Adrenal gland (tissue), 12 donors: ENCODE measurements around the gene HELZ2. TPM values are rescaled to one million over a fixed set of nuclear protein-coding genes. Genes with fewer than 3 reads are reported as not detected.

ENCODE experiments used
- DNase-seq, 7 donors: peaks; one replicate each; pipeline ENCODE4 v3.0.0-alpha.2; 2019 to 2020
- H3K27ac ChIP-seq, 5 donors: fragments of 200-600 bp; sonication (generic) in 4 of 5; 1 replicate in 3 of 5; 2 replicates in 2 of 5; pipeline versions ENCODE4 v1.5.1 to v1.8.0; 2016 to 2020; ENCODE audit warnings: mild to moderate bottlenecking in 1 of 5
- H3K27me3 ChIP-seq: fragments of 200-600 bp; 2 replicates; pipeline ENCODE4 v1.8.0; 2021
- H3K36me3 ChIP-seq, 2 donors: fragments of 200-600 bp; replicated peaks in 1 of 2; 1 replicate in 1 of 2; 2 replicates in 1 of 2; pipeline versions ENCODE4 v1.5.1 to v1.8.0; 2018 to 2022
- H3K4me1 ChIP-seq, 2 donors: fragments of 200-600 bp; replicated peaks in 1 of 2; 1 replicate in 1 of 2; 2 replicates in 1 of 2; pipeline versions ENCODE4 v1.5.1 to v1.8.0; 2018 to 2021
- H3K4me3 ChIP-seq, 4 donors: fragments of 200-600 bp; sonication (generic) in 3 of 4; one replicate each; pipeline ENCODE4 v1.5.1; 2016 to 2018
- H3K9me3 ChIP-seq, 3 donors: fragments of 200-600 bp; sonication (generic) in 1 of 3; replicated peaks in 1 of 3; 1 replicate in 2 of 3; 2 replicates in 1 of 3; pipeline versions ENCODE4 v1.5.1 to v1.8.0; 2016 to 2021
- POLR2A ChIP-seq, 2 donors: fragments of 450-650 bp; IDR thresholded peaks; one replicate each; pipeline ENCODE4 v1.6.1; 2017; ENCODE audit warnings: antibody characterized with exemption in 2 of 2, mild to moderate bottlenecking in 2 of 2, moderate library complexity in 1 of 2
- WGBS, 4 donors: extraction: QIAGEN DNeasy Blood & Tissue Kit in 2 of 4; methylation state at CpG; one replicate each; pipeline versions ENCODE4 v1.1.5 to v1.1.7; 2013 to 2017; 5-methylcytosine and 5-hydroxymethylcytosine counted together
- intact Hi-C, 2 donors: fragments of 100-400 bp; cut with DNase I; formaldehyde crosslinking; loops; one replicate each; pipeline versions ENCODE4 v1.14.1 to v1.15.0; 2022 to 2023
- polyA plus RNA-seq, 3 donors: library from polyadenylated mRNA; stranded (reverse); fragments of 200-250 nt in 2 of 3; fragments of 350-450 nt in 1 of 3; fragmentation: Illumina TruSeq in 1 of 3; extraction: RNeasy Lipid Tissue Mini Kit (QIAGEN cat#74804) in 1 of 3; gene quantifications; one replicate each; pipeline ENCODE4 v1.2.3, GENCODE V29; 2013 to 2014
- total RNA-seq, 9 donors: library from RNA; depleted of rRNA in 4 of 9; stranded (reverse); fragments of >200 nt in 4 of 9; fragments of 120-200 nt in 1 of 9; fragmentation: NEBNext Ultra II Directional in 1 of 9; extraction: Animal tissue kit (Norgen Biotek cat#: 25700) in 1 of 9; gene quantifications; one replicate each; pipeline versions ENCODE4 v1.1.0 to v1.2.4, GENCODE V29; 2013 to 2023
- TF ChIP-seq, protein P1 (sequence below), 6 experiments: fragments of 450-650 bp in 4 of 6; fragments of 200-600 bp in 2 of 6; sonication (generic) in 1 of 6; IDR thresholded peaks; 1 replicate in 5 of 6; 2 replicates in 1 of 6; pipeline versions ENCODE4 v1.5.1 to v1.8.0; 2016 to 2021; ENCODE audit warnings: antibody characterized with exemption in 6 of 6, mild to moderate bottlenecking in 2 of 6, moderate library complexity in 1 of 6
- donor health status: healthy with polysubstance abuse.
- donor health status: Bipolar disorder and iron deficiency.
- donor health status: DM: yes; HTN: yes; CAD: no.
- donor health status: DM: no; HTN: no; CAD: no.
- donor health status: DM: no; HTN: no; CAD: no.
- donor health status: DM: yes; HTN: yes; CAD: no.

HELZ2 gene
- total and polyA plus RNA-seq, 12 donors, result 3.7 to 54.4 (median 24.3) TPM

DNA sequence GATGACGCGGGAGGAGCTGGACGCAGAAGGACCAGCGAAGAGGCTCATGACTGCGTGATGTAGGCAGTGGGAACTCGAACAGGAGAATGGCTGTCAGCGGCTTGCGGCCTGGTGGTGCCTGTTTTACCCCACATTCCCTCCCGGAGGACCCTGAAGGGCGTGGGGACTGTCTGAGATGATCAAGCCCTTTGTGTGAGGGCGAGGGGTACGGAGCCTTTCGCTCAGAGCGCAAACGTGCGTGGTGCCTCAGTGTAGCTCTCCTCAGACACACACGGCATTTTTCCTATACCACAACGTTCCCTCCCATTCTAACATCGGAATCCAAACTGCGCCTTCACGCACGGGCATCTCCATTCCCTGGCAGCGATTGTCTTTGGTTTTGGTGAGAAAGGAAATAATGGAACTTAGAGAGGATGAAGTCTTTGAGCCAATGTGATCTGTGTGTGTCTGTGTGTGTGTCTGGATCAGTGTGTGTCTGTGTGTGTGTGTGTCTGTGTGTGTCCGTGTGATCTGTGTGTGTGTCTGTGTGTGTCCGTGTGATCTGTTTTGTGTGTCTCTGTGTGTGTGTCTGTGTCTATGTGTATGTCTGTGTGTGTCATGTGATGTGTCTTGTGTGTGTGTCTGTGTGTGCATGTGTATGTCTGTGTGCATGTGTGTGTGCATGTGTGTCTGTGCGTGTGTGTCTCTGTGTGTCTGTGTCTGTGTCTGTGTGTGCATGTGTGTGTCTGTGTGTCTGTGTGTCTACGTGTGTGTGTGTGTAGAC, 42.2 kb downstream of the HELZ2 start:
- Histone ChIP-seq H3K4me3 (no peak overlapping the region), H3K27me3 (peaks cover 7% of the 10 kb centered on the region), H3K27ac (no peak overlapping the region), H3K36me3 (no peaks in the 10 kb centered on the region), H3K4me1 (no peaks in the 10 kb centered on the region), H3K9me3 (no peaks in the 10 kb centered on the region)
- intact Hi-C loops, result loop anchor here in 1 of 2 donors (10.0 kb wide), 1 partner anchor 333 kb away; the partner anchor contains the start of genes ABHD16B and TPD52L2
- 76 to 82% (median 79%) methylated on average over 25 to 27 of the region's 27 CpGs for WGBS, 4 donors
- no peak for DNase-seq
- TF ChIP-seq POLR2A (IDR thresholded peaks at IDR 0.05), result no peak

DNA sequence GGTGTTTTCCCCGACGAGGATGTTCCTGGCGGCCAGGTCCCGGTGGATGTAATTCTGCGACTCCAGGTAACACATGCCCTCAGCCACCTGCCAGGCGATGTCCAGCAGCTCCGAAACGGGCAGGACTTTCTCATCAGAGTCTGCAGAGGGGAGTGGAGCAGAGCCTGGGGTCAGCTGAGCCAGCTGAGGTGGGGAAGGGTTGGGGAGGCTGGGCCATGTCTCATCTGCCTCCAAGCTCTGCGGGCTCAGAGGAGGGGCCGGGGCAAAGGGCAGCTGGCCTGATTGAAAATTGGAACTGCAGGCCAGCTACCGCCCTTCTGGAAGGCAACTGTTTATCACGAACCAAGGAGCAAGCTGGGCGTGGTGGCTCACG, 43.3 kb downstream of the HELZ2 start:
- WGBS, 4 donors, result 65 to 78% (median 70%) methylated on average over 3 to 14 of the region's 14 CpGs
- no peak overlapping the region for H3K4me3 ChIP-seq
- H3K27me3 ChIP-seq, result peaks cover 7% of the 10 kb centered on the region

DNA sequence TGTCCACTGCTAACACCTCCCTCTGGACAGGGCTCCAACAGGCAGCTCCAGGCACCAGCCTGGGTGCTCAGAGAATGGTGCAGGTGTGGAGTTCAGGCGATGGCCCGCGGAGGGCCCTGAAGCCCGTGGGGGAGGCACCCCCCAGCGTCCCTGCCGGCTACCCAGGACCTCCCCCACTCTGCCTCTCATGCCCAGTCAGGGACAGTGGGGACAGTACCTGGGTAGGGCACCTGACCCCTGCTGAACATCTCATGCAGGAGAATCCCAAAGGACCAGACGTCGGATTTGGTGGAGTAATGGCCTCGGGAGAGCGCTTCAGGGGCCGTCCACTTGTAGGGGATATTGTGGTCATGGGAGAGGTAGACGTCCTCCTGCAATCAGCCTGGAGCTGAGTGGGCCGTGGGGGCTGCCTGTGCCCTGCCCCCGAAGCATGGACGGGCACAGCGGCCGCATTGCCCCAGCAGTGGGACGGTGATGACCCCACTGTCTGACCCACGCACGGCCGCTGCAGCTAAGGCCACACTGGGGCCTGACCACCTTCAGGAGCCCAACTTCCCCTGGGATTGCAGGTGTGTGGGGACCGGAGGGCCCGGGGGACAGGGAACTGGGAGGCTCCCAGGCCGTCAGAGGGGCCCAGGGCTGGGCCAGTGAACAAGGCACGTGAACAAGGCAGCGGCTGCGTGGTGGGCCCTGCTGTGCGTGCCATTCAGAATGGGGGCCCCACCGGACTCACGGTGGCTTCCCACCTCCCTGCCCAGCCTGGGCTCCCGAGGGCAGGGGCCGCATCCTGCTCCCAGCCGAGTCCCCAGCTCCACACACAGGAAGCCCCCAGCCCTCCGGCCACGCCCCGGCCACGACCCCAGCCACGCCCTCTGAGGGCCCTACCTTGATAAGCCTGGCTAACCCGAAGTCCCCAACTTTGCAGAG, 43.9 kb downstream of the HELZ2 start:
- WGBS, 4 donors, result 67 to 80% (median 76%) methylated on average over 6 to 39 of the region's 39 CpGs
- Histone ChIP-seq H3K36me3 (no peaks in the 10 kb centered on the region), H3K4me3 (no peak overlapping the region), H3K9me3 (no peaks in the 10 kb centered on the region), H3K4me1 (no peaks in the 10 kb centered on the region), H3K27me3 (peaks cover 7% of the 10 kb centered on the region), H3K27ac (no peak overlapping the region)
- intact Hi-C loops, result loop anchor here in 1 of 2 donors (10.0 kb wide), 1 partner anchor 335 kb away; the partner anchor contains the start of genes ABHD16B and TPD52L2
- TF ChIP-seq POLR2A (IDR thresholded peaks at IDR 0.05), result no peak
- TF ChIP-seq, protein P1, sequence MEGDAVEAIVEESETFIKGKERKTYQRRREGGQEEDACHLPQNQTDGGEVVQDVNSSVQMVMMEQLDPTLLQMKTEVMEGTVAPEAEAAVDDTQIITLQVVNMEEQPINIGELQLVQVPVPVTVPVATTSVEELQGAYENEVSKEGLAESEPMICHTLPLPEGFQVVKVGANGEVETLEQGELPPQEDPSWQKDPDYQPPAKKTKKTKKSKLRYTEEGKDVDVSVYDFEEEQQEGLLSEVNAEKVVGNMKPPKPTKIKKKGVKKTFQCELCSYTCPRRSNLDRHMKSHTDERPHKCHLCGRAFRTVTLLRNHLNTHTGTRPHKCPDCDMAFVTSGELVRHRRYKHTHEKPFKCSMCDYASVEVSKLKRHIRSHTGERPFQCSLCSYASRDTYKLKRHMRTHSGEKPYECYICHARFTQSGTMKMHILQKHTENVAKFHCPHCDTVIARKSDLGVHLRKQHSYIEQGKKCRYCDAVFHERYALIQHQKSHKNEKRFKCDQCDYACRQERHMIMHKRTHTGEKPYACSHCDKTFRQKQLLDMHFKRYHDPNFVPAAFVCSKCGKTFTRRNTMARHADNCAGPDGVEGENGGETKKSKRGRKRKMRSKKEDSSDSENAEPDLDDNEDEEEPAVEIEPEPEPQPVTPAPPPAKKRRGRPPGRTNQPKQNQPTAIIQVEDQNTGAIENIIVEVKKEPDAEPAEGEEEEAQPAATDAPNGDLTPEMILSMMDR (IDR thresholded peaks at IDR 0.05), result no peak
- no peak for DNase-seq

More for the DNA sequence above, 43.3 kb downstream of the HELZ2 start:
- TF ChIP-seq, protein P1 (IDR thresholded peaks at IDR 0.05), result no peak
- no peak for TF ChIP-seq POLR2A (IDR thresholded peaks at IDR 0.05)
- Histone ChIP-seq H3K4me1 (no peaks in the 10 kb centered on the region), H3K36me3 (no peaks in the 10 kb centered on the region), H3K27ac (no peak overlapping the region), H3K9me3 (no peaks in the 10 kb centered on the region)
- intact Hi-C loops, result loop anchor here in 1 of 2 donors (10.0 kb wide), 1 partner anchor 334 kb away; the partner anchor contains the start of genes ABHD16B and TPD52L2
- no peak for DNase-seq

DNA sequence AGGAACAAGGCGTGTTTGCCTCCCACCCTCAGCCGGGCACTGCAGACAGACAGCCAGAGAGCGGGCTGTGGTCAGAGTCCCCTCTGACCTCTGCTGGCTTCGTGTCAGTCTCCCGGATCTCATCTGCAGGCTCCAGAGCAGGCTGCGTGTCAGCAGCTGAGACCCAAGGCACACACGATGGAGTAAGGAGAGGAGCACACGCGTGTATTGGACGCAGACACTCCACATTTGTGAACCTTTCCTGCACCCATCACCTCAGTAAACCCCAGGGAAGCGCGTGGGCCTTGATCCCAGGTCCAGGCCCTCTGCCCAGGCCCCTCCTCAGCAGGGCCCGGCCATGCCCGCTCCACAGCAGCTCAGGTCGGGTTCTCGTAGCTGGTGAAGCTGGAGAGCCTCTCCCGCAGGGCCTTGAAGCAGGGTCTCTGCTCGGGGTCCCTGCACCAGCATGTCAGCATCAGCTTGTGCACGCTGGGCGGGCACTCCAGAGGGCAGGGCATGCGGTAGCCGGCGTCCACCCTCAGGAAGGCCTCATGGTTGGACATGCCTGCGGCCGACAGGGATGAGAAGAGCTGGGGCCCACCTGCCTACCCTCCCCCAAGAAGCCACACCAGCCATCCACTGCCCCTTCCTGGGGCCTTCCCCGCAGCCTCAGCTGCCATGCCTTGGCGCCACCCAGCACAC, 44.7 kb downstream of the HELZ2 start:
- TF ChIP-seq, protein P1 (IDR thresholded peaks at IDR 0.05), result no peak
- no peak overlapping the region for H3K4me3 ChIP-seq
- H3K27ac ChIP-seq, result no peak overlapping the region
- H3K36me3 ChIP-seq, result no peaks in the 10 kb centered on the region
- DNase-seq, result no peak
- H3K27me3 ChIP-seq, result peaks cover 3% of the 10 kb centered on the region
- intact Hi-C loops, result no loop called here
- no peaks in the 10 kb centered on the region for H3K4me1 ChIP-seq
- 73 to 83% (median 80%) methylated on average over 6 to 27 of the region's 27 CpGs for WGBS, 4 donors
- H3K9me3 ChIP-seq, result no peaks in the 10 kb centered on the region
